Neuronal stem cell (in vitro differentiated cells): ENCODE measurements around the gene POLR1E.

Source experiments
- DNase-seq: peaks from one replicate; pipeline ENCODE4 v3.0.0-alpha.2; 2013; ENCODE audit warnings: low spot score
- H2AFZ ChIP-seq: one replicate; pipeline ENCODE4 v1.6.1; 2013; ENCODE audit warnings: mild to moderate bottlenecking, low read length, inconsistent platforms
- H2AK5ac ChIP-seq: 2 replicates; pipeline ENCODE4 v1.6.1; 2013; ENCODE audit warnings: low read depth, mild to moderate bottlenecking, inconsistent platforms, low read length, moderate library complexity, mixed read lengths
- H2BK120ac ChIP-seq: 2 replicates; pipeline ENCODE4 v1.6.1; 2013; ENCODE audit warnings: low read depth, mild to moderate bottlenecking, inconsistent platforms, low read length, moderate library complexity, mixed read lengths
- H2BK12ac ChIP-seq: one replicate; pipeline ENCODE4 v1.6.1; 2013; ENCODE audit warnings: low read length, inconsistent platforms
- H2BK15ac ChIP-seq: 2 replicates; pipeline ENCODE4 v1.6.1; 2013; ENCODE audit warnings: mild to moderate bottlenecking, low read length, inconsistent platforms, mixed read lengths
- H2BK5ac ChIP-seq: one replicate; pipeline ENCODE4 v1.6.1; 2013; ENCODE audit warnings: inconsistent platforms, mild to moderate bottlenecking, low read length, moderate library complexity
- H3K14ac ChIP-seq: one replicate; pipeline ENCODE4 v1.6.1; 2013; ENCODE audit warnings: low read length, inconsistent platforms
- H3K18ac ChIP-seq: 2 replicates; pipeline ENCODE4 v1.6.1; 2013; ENCODE audit warnings: low read length, inconsistent platforms
- H3K23ac ChIP-seq: 2 replicates; pipeline ENCODE4 v1.6.1; 2013; ENCODE audit warnings: low read depth, mild to moderate bottlenecking, mixed read lengths, low read length, inconsistent platforms; ENCODE audit not compliant: poor library complexity
- H3K27ac ChIP-seq: replicated peaks from 3 replicates; pipeline ENCODE4 v1.5.1; 2013; ENCODE audit warnings: low read length, inconsistent platforms
- H3K27me3 ChIP-seq, 3 experiments: 2 replicates each; pipeline ENCODE4 v1.6.1; 2013; ENCODE audit warnings: low read length in 3 of 3, mild to moderate bottlenecking in 2 of 3, inconsistent platforms in 1 of 3, low read depth in 1 of 3, mixed read lengths in 1 of 3, moderate library complexity in 1 of 3; ENCODE audit not compliant: control insufficient read depth in 3 of 3, insufficient read depth in 3 of 3
- H3K36me3 ChIP-seq, 2 donors: replicated peaks in 1 of 2; 2 replicates each; pipeline ENCODE4 v1.6.1; 2013; ENCODE audit warnings: low read length in 2 of 2; ENCODE audit not compliant: control insufficient read depth in 2 of 2, insufficient read depth in 2 of 2
- H3K4ac ChIP-seq: 2 replicates; pipeline ENCODE4 v1.6.1; 2013; ENCODE audit warnings: inconsistent platforms, mild to moderate bottlenecking, low read length, moderate library complexity
- H3K4me1 ChIP-seq, 2 donors: 1 replicate in 1 of 2; 2 replicates in 1 of 2; pipeline ENCODE4 v1.6.1; 2013; ENCODE audit warnings: low read length in 2 of 2, low read depth in 1 of 2; ENCODE audit not compliant: control insufficient read depth in 2 of 2, insufficient read depth in 1 of 2
- H3K4me2 ChIP-seq: one replicate; pipeline ENCODE4 v1.6.1; 2013; ENCODE audit warnings: mild to moderate bottlenecking, low read length, inconsistent platforms; ENCODE audit not compliant: insufficient read depth, poor library complexity, severe bottlenecking
- H3K4me3 ChIP-seq, 2 donors: 2 replicates each; pipeline ENCODE4 v1.5.1; 2013; ENCODE audit warnings: low read length in 2 of 2, mild to moderate bottlenecking in 2 of 2, inconsistent platforms in 1 of 2, moderate library complexity in 1 of 2
- H3K79me1 ChIP-seq: one replicate; pipeline ENCODE4 v1.6.1; 2013; ENCODE audit warnings: low read depth, mild to moderate bottlenecking, inconsistent platforms, low read length, moderate library complexity
- H3K9ac ChIP-seq: one replicate; pipeline ENCODE4 v1.6.1; 2013; ENCODE audit warnings: mild to moderate bottlenecking, low read depth, low read length, inconsistent platforms; ENCODE audit not compliant: poor library complexity
- H3K9me3 ChIP-seq, 2 donors: replicated peaks in 1 of 2; 2 replicates each; pipeline versions ENCODE3 to v1.6.1; 2013; ENCODE audit warnings: low read length in 2 of 2, mild to moderate bottlenecking in 2 of 2, inconsistent platforms in 1 of 2, low read depth in 1 of 2, mixed read lengths in 1 of 2, moderate library complexity in 1 of 2; ENCODE audit not compliant: control insufficient read depth in 2 of 2, insufficient read depth in 1 of 2
- H4K8ac ChIP-seq: one replicate; pipeline ENCODE4 v1.6.1; 2013; ENCODE audit warnings: low read depth, mild to moderate bottlenecking, inconsistent platforms, low read length, moderate library complexity
- H4K91ac ChIP-seq: one replicate; pipeline ENCODE4 v1.6.1; 2013; ENCODE audit warnings: low read length, low read depth, mild to moderate bottlenecking, inconsistent platforms; ENCODE audit not compliant: poor library complexity
- WGBS, 2 donors: extraction: QIAGEN DNeasy Blood & Tissue Kit; methylation state at CpG; one replicate each; pipeline ENCODE4 v1.1.7; 2013; ENCODE audit warnings: missing lambda C conversion rate in 2 of 2, mixed read lengths in 1 of 2; ENCODE audit not compliant: insufficient read length in 2 of 2, insufficient replicate concordance in 1 of 2; ENCODE audit errors: extremely low coverage in 2 of 2; 5-methylcytosine and 5-hydroxymethylcytosine counted together

POLR1E gene

DNA sequence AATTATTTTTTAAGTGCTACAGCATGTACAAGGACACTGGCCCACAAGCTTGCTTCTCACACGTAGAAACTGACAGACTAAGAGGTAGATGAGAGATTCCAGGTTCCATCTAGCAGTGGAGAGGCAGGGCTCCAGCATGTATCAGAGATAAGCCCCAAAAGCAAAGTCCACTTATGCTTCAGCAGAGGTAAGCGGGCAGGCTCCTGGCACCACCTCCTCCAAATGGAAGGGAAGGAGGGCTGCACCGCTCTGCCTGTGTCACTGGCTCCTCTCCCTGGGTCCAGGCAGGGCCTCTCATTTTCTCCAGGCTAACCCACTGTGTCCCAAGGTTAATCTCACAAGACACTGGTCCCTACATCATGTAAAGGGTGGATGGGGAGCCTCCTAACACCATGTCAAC, 47.4 kb upstream of the POLR1E start:
- H3K4me3 ChIP-seq, result no peak overlapping the region
- H3K4me2 ChIP-seq, result no peak overlapping the region
- H3K27ac ChIP-seq, result no peak overlapping the region
- H3K9ac ChIP-seq, result no peak overlapping the region
- H2AFZ ChIP-seq, result no peak overlapping the region
- H3K23ac ChIP-seq, result peak overlapping the region; percentile 21
- no peak overlapping the region for H3K18ac ChIP-seq
- H3K79me1 ChIP-seq, result peaks cover 7% of the 10 kb centered on the region
- no peak overlapping the region for H4K91ac ChIP-seq
- no peaks in the 10 kb centered on the region for H3K9me3 ChIP-seq
- no CpG with 5 or more reads among the region's 3 CpGs for WGBS, 2 donors
- no peaks in the 10 kb centered on the region for H3K27me3 ChIP-seq
- no peak overlapping the region for H2BK5ac ChIP-seq
- H3K4me1 ChIP-seq, result peaks cover 11 to 17% of the 10 kb centered on the region in 2 donors
- no peak overlapping the region for H3K14ac ChIP-seq
- H3K36me3 ChIP-seq, result peaks cover 52 to 85% of the 10 kb centered on the region in 2 donors
- no peak overlapping the region for H4K8ac ChIP-seq
- no peak overlapping the region for H2BK12ac ChIP-seq
- H2AK5ac ChIP-seq, result no peak overlapping the region
- H3K4ac ChIP-seq, result no peak overlapping the region
- DNase-seq, result no peak
- H2BK15ac ChIP-seq, result no peak overlapping the region
- H2BK120ac ChIP-seq, result no peak overlapping the region

DNA sequence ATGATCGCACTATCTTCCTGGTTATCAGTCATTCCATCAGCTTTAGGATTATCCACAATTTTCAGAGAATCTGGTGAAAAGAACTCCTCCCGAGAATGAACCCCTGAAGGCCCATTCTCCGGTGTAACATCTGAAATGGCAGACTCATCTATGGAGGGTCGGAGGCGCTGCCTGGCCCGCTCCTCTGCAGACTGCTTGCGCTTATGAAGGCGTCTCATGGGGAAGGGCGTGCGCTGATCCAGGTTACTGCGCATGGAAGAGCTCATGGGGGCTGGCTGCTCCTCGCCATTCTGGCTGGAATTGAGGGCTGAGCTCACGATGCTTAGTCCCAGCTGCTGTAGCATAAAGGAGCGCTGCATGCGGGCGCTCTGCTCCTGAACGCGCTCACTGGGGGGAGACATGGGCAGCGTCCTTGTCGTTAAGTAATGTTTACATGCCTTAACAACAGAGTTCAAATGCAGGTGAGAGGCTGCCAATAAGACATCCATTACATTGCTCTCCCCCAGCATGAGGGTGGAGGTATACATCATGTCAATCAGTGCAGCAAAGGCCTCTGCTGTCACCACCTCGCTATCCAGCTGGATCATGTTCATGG, 43.9 kb upstream of the POLR1E start:
- H2BK120ac ChIP-seq, result no peak overlapping the region
- no CpG with 5 or more reads among the region's 21 CpGs for WGBS, 2 donors
- H3K36me3 ChIP-seq, result peaks cover 40 to 85% of the 10 kb centered on the region in 2 donors

DNA sequence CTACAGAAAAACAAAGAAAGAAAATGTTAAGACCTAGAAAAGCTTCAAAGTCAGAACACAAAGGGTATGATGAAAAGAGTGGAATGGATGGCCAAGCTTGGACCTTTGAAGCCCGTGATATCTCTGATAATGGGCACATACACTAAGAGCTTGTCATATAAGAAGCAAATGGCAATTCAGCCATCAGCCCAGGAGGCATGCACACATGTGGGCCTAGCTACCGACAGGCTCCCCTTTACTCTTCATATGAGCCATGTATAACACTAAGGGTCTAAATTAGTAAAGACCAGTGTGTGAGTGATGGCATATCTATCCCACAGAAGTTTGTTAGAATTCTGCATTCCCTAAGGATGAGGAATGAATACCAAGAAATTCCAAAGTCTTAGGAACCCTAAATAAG, 43.2 kb upstream of the POLR1E start:
- Histone ChIP-seq H3K4me3 (no peak overlapping the region), H3K4me1 (no peaks in the 10 kb centered on the region), H2AK5ac (no peak overlapping the region), H3K27me3 (no peaks in the 10 kb centered on the region), H3K4me2 (no peak overlapping the region), H2BK12ac (no peak overlapping the region), H3K9ac (no peak overlapping the region), H3K23ac (no peak overlapping the region), H3K9me3 (no peaks in the 10 kb centered on the region), H2BK120ac (no peak overlapping the region), H3K27ac (no peak overlapping the region), H4K8ac (no peak overlapping the region), H3K14ac (no peak overlapping the region), H3K36me3 (peaks cover 35 to 85% of the 10 kb centered on the region in 2 donors), H2BK15ac (no peak overlapping the region), H4K91ac (no peak overlapping the region), H2BK5ac (no peak overlapping the region), H3K79me1 (peaks cover 7% of the 10 kb centered on the region), H2AFZ (no peak overlapping the region), H3K4ac (no peak overlapping the region), H3K18ac (no peak overlapping the region)
- no peak for DNase-seq
- no CpG with 5 or more reads among the region's 2 CpGs for WGBS, 2 donors

More for the DNA sequence above, 43.9 kb upstream of the POLR1E start:
- Histone ChIP-seq H3K9me3 (no peaks in the 10 kb centered on the region), H2AK5ac (no peak overlapping the region), H4K91ac (peak overlapping the region; percentile 56), H3K4me2 (no peak overlapping the region), H3K4me1 (no peaks in the 10 kb centered on the region), H2BK5ac (peak overlapping the region; percentile 18), H3K18ac (no peak overlapping the region), H3K4me3 (no peak overlapping the region), H3K79me1 (peaks cover 7% of the 10 kb centered on the region), H3K27ac (no peak overlapping the region), H3K9ac (no peak overlapping the region), H2AFZ (no peak overlapping the region), H3K23ac (no peak overlapping the region), H4K8ac (no peak overlapping the region), H3K14ac (no peak overlapping the region), H3K27me3 (no peaks in the 10 kb centered on the region), H2BK12ac (no peak overlapping the region), H3K4ac (no peak overlapping the region), H2BK15ac (no peak overlapping the region)
- no peak for DNase-seq

DNA sequence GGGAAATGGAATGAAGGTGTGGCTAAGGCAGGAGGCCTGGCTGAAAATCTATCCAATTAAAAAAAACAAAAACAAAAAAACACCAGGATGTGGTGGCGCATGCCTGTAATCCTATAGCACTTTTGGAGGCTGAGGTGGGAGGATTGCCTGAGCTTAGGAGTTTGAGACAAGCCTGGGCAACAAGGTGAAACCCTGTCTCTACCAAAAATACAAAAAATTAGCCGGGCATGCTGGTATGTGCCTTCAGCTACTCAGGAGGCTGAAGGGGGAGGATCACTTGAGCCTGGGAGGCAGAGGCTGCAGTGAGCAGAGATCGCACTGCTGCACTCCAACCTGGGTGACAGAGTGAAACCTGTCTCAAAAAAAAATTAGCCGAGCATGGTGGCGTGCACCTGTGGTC, 42.2 kb upstream of the POLR1E start:
- H3K18ac ChIP-seq, result no peak overlapping the region
- H3K4me2 ChIP-seq, result no peak overlapping the region
- no peak overlapping the region for H3K23ac ChIP-seq
- H3K36me3 ChIP-seq, result peaks cover 29 to 84% of the 10 kb centered on the region in 2 donors
- H3K4ac ChIP-seq, result no peak overlapping the region
- no peak overlapping the region for H2BK120ac ChIP-seq
- no peak overlapping the region for H2BK12ac ChIP-seq
- H3K4me1 ChIP-seq, result no peaks in the 10 kb centered on the region
- no peak overlapping the region for H2AFZ ChIP-seq
- H2AK5ac ChIP-seq, result no peak overlapping the region
- H3K14ac ChIP-seq, result no peak overlapping the region
- H3K9me3 ChIP-seq, result no peaks in the 10 kb centered on the region
- no peak overlapping the region for H3K27ac ChIP-seq
- H3K4me3 ChIP-seq, result no peak overlapping the region
- H4K91ac ChIP-seq, result no peak overlapping the region
- WGBS, 2 donors, result no CpG with 5 or more reads among the region's 5 CpGs
- H2BK15ac ChIP-seq, result no peak overlapping the region
- H3K79me1 ChIP-seq, result peaks cover 7% of the 10 kb centered on the region
- no peaks in the 10 kb centered on the region for H3K27me3 ChIP-seq
- H3K9ac ChIP-seq, result no peak overlapping the region
- DNase-seq, result no peak
- H2BK5ac ChIP-seq, result no peak overlapping the region
- no peak overlapping the region for H4K8ac ChIP-seq
